GM19397 (cell line): ENCODE measurements around the gene MAN2A2.
"Not testable (repeated sequence)": the region's sequence is repeated elsewhere in the genome, so short reads cannot be mapped to it uniquely, and the experiment has no call there.

Experiments used
- ATAC-seq: cut with Tn5 transposase; IDR thresholded peaks from one replicate; pipeline ENCODE4 v1.9.1; 2021; ENCODE audit warnings: mild to moderate bottlenecking, moderate library complexity; ENCODE audit not compliant: unreplicated experiment

MAN2A2 gene

GRCh38 chr15:90915808-90916440 lies 12.8 kb downstream of the MAN2A2 start:
- no peak for ATAC-seq

GRCh38 chr15:90916461-90916860 lies 13.4 kb downstream of the MAN2A2 start:
- ATAC-seq: no peak

- ATAC-seq: no peak
These were observed 14.5 kb downstream of the MAN2A2 start for GRCh38 chr15:90917569-90917968.

GRCh38 chr15:90918034-90918788 lies 15.1 kb downstream of the MAN2A2 start:
- no peak for ATAC-seq

GRCh38 chr15:90918835-90919234 lies 15.7 kb downstream of the MAN2A2 start:
- no peak for ATAC-seq

GRCh38 chr15:90921887-90922286 lies 18.8 kb downstream of the MAN2A2 start:
- ATAC-seq: no peak

GRCh38 chr15:90922712-90923322 lies 19.7 kb downstream of the MAN2A2 start:
- ATAC-seq: peak; percentile 85

- no peak for ATAC-seq
These were observed 21.3 kb downstream of the MAN2A2 start for GRCh38 chr15:90924375-90924774.

- not testable (repeated sequence) for ATAC-seq
These were observed 23.7 kb downstream of the MAN2A2 start for GRCh38 chr15:90926766-90927165.

GRCh38 chr15:90928106-90928505 lies 25.0 kb downstream of the MAN2A2 start:
- ATAC-seq: not testable (repeated sequence)

GRCh38 chr15:90929246-90930019 lies 26.3 kb downstream of the MAN2A2 start:
- no peak for ATAC-seq

GRCh38 chr15:90930861-90931574 lies 27.9 kb downstream of the MAN2A2 start:
- no peak for ATAC-seq

- no peak for ATAC-seq
These were observed 28.4 kb downstream of the MAN2A2 start for GRCh38 chr15:90931575-90931827.

GRCh38 chr15:90931828-90932659 lies 28.9 kb downstream of the MAN2A2 start, which contains the start of gene HDDC3:
Gene HDDC3, minus strand, starts transcription at chr15:90932549. Its CDS starts 9 bp downstream, at chr15:90932540.
- ATAC-seq: peak; percentile 40

GRCh38 chr15:90932660-90932991 lies 29.5 kb downstream of the MAN2A2 start:
- ATAC-seq: no peak

- ATAC-seq: no peak
These were observed 30.2 kb downstream of the MAN2A2 start for GRCh38 chr15:90933301-90933700.

- no peak for ATAC-seq
These were observed 31.3 kb downstream of the MAN2A2 start for GRCh38 chr15:90934256-90934948.

GRCh38 chr15:90934949-90935751 lies 32.0 kb downstream of the MAN2A2 start, which contains the start of gene UNC45A:
Gene UNC45A, plus strand, starts transcription at chr15:90935285. Its CDS starts 40 bp downstream, at chr15:90935325.
- ATAC-seq: peak; percentile 61

- ATAC-seq: no peak
These were observed 33.7 kb downstream of the MAN2A2 start for GRCh38 chr15:90936823-90937222.
